Posterior vena cava (tissue), 2 donors: ENCODE data around the gene RBPJ. TPM values are rescaled to one million over a fixed set of nuclear protein-coding genes. Genes with fewer than 3 reads are reported as not detected.
"Not testable (repeated sequence)": the region's sequence is repeated elsewhere in the genome, so short reads cannot be mapped to it uniquely, and the experiment has no call there.

Source experiments
- DNase-seq: peaks from one replicate; pipeline ENCODE4 v3.0.0-alpha.2; 2020; ENCODE audit warnings: low spot score
- intact Hi-C, 2 donors: fragments of 100-400 bp; cut with DNase I; formaldehyde crosslinking; loops; one replicate each; pipeline versions ENCODE4 v1.14.1 to v1.14.2; 2022 to 2023
- total RNA-seq, 2 donors: library from RNA; stranded (reverse); fragmentation: NEBNext Ultra II Directional; extraction: Animal tissue kit (Norgen Biotek cat#: 25700); gene quantifications; one replicate each; pipeline ENCODE4 v1.2.1, GENCODE V29; 2021
- donor health status: DM: yes; HTN: yes; CAD: no.
- donor health status: DM: yes; HTN: yes; CAD: no.

Gene RBPJ
- total RNA-seq, 2 donors from 2014 or later, result 78.4 to 116 TPM

- DNase-seq, result no peak
- intact Hi-C loops, result loop anchor here in 1 of 2 donors (5.0 kb wide), 1 partner anchor 343 kb away; no protein-coding TSS in a partner anchor
Observed at GRCh38 chr4:26330186-26330787, 9.5 kb downstream of the RBPJ start.

GRCh38 chr4:26330946-26331345 is 10.1 kb downstream of the RBPJ start:
- no peak for DNase-seq
- intact Hi-C loops, result loop anchor here in 1 of 2 donors (5.0 kb wide), 1 partner anchor 344 kb away; no protein-coding TSS in a partner anchor

GRCh38 chr4:26331380-26331950 is 10.7 kb downstream of the RBPJ start:
- intact Hi-C loops, result loop anchor here in 1 of 2 donors (5.0 kb wide), 1 partner anchor 344 kb away; no protein-coding TSS in a partner anchor
- DNase-seq, result no peak

- intact Hi-C loops, result loop anchor here in 1 of 2 donors (5.0 kb wide), 1 partner anchor 347 kb away; no protein-coding TSS in a partner anchor
- DNase-seq, result no peak
Observed at GRCh38 chr4:26334366-26334765, 13.6 kb downstream of the RBPJ start.

- intact Hi-C loops, result no loop called here
- DNase-seq, result no peak
Observed at GRCh38 chr4:26337612-26338011, 16.8 kb downstream of the RBPJ start.

GRCh38 chr4:26342328-26343037 is 21.7 kb downstream of the RBPJ start:
- intact Hi-C loops, result no loop called here
- no peak for DNase-seq

- no peak for DNase-seq
- intact Hi-C loops, result no loop called here
Observed at GRCh38 chr4:26343038-26343398, 22.2 kb downstream of the RBPJ start.

GRCh38 chr4:26344901-26345564 is 24.2 kb downstream of the RBPJ start:
- DNase-seq, result no peak
- intact Hi-C loops, result loop anchor here in 1 of 2 donors (5.0 kb wide), 1 partner anchor 918 kb away; no protein-coding TSS in a partner anchor

- DNase-seq, result no peak
- intact Hi-C loops, result loop anchor here in 1 of 2 donors (5.0 kb wide), 1 partner anchor 918 kb away; no protein-coding TSS in a partner anchor
Observed at GRCh38 chr4:26345565-26345938, 24.7 kb downstream of the RBPJ start.

GRCh38 chr4:26346203-26346620 is 25.4 kb downstream of the RBPJ start:
- DNase-seq, result no peak
- intact Hi-C loops, result loop anchor here in 1 of 2 donors (5.0 kb wide), 1 partner anchor 919 kb away; no protein-coding TSS in a partner anchor

- DNase-seq, result no peak
- intact Hi-C loops, result loop anchor here in 1 of 2 donors (5.0 kb wide), 1 partner anchor 922 kb away; no protein-coding TSS in a partner anchor
Observed at GRCh38 chr4:26349496-26349895, 28.7 kb downstream of the RBPJ start.

- intact Hi-C loops, result no loop called here
Observed at GRCh38 chr4:26351685-26352084, 30.9 kb downstream of the RBPJ start.

GRCh38 chr4:26354491-26354890 is 33.7 kb downstream of the RBPJ start:
- intact Hi-C loops, result no loop called here
- DNase-seq, result no peak

More at GRCh38 chr4:26351685-26352084, 30.9 kb downstream of the RBPJ start:
- no peak for DNase-seq

GRCh38 chr4:26355392-26356052 is 34.7 kb downstream of the RBPJ start:
- no peak for DNase-seq

GRCh38 chr4:26356081-26356501 is 35.3 kb downstream of the RBPJ start:
- intact Hi-C loops, result no loop called here
- no peak for DNase-seq

More at GRCh38 chr4:26355392-26356052, 34.7 kb downstream of the RBPJ start:
- intact Hi-C loops, result no loop called here

- DNase-seq, intact Hi-C loops: not testable (repeated sequence)
Observed at GRCh38 chr4:26359521-26359920, 38.7 kb downstream of the RBPJ start.

GRCh38 chr4:26360273-26360672 is 39.5 kb downstream of the RBPJ start:
- no peak for DNase-seq
- intact Hi-C loops, result no loop called here

- no peak for DNase-seq
- intact Hi-C loops, result no loop called here
Observed at GRCh38 chr4:26360864-26361263, 40.0 kb downstream of the RBPJ start.

- DNase-seq, result no peak
- intact Hi-C loops, result no loop called here
Observed at GRCh38 chr4:26361297-26361696, 40.5 kb downstream of the RBPJ start.
